NCI-H1048 (cell line): ENCODE data around the gene CEP152.
"Not testable (repeated sequence)": the region's sequence is repeated elsewhere in the genome, so short reads cannot be mapped to it uniquely, and the experiment has no call there.

ENCODE experiments used
- DNase-seq: peaks from one replicate; lab custom pipeline; 2025; lab: John Stamatoyannopoulos, UW

The CEP152 gene

DNA sequence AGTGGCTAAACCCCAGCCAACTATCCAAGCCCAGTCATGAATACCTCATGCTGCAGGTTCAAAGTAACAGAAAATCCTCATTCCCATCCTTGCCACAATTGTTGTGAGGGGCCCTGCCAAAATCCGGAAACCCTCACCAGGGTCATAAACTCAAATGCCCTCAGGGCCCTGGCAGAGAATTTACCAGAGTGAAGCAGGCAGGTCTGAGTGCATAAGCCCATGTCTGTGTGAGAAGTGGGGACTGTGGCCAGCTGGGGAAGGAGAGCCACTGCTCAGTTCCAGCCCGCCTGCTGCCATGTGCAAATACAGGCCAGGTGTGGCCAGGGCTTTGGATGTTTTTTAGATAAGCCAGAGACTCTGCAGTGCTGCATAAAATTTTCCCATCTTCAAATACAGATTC is 7.0 kb downstream of the CEP152 start:
- DNase-seq: no peak

DNA sequence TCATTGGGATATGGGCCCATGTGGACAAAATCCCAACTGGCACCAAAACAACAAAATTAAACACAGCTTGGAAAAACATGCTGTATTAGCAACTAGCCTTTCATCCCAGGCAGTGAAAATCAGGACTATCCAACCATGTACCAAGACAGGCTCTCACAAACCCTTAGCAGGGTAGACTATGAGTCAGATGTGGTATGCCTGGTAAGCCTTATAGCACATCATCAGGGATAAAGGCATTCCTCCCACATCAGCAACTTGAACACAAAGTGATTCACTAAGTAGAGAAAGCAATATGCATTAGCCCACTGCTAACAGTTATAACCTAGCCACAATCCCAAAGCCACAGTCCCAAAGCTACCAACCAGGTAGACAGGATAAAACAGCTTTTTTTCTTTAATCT is 8.0 kb downstream of the CEP152 start:
- no peak for DNase-seq

DNA sequence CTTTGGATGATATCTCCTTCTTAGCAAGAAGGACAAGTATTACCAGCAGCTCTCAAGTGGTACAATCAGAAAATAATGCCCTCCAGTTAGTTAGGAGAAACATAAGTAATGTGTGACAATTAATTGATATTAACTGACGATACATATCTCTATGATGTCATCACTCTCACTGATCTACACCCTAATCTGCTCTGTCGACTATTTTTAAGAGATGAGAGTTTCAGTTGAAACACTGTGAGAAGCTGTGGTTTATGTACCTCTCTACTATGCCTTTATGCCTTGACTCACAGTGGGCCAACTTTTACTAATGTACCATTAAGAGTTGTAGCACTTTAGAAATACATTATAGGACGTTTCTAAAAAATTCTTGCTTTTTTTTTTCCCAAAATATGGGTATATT is 8.6 kb downstream of the CEP152 start:
- no peak for DNase-seq

DNA sequence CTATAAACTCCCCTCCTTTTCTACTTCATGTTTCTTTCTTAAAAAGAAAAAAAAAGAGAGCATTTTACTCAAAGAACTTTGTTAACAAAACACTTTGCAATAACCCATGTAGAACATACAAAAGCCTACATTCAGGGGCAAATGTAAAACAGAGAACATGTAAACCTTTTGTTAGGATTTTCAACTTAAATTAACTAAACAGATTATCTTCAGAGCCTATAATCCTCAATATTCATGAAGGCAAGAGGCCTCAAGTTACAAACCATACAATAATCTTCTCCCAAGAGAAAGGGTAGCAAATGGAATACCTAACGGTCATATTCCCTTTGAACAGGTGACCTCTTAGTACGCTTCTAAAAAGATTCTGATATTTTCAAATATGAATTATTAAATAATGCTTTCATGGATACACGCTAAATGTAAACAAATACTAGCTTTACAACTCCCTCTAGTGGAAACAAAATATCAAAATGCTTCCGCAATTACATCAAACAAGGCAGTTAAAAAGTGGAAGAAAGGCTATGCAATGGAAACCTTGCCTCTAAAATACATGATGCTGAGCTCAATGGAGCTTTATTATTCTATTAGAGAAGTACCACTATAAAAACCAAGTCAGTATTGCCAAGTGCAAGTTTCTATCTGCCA is 9.9 kb downstream of the CEP152 start:
- no peak for DNase-seq

DNA sequence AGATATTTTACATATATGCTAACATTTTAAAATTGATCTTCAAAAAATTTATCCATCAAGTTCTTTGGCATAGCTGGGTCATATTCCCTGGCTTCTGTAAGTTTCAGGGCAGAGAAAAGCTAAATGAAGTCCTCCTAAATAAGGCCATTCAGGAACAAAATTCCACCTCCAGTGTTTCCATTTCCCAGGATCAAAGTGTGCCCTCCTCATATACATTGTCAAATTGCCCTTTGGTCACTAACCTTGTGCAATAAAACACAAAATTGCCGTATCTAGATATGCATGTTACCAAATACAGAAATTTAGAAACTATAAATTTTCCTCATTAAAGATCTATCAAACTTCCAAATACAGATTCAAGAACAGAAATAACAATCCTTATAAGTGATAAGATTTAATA is 10.6 kb downstream of the CEP152 start:
- no peak for DNase-seq

DNA sequence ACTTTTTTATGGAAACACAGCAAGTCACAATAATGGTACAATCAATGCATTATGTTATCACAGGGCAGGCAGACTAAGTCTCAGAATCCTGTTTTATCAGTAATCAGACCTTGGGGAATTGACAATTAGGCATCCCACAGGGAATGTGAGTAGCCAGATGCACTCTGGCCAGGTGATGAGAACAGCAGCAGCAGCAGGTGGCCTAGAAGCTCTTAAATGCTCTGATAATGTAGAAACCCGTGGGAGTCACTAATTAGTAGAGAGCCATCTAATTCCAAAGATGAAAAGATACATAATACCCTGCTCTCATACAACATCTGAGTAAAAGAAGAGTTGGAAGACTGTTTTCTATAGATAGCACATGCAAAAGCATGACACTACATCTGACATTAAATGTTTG is 12.6 kb downstream of the CEP152 start:
- DNase-seq: no peak

DNA sequence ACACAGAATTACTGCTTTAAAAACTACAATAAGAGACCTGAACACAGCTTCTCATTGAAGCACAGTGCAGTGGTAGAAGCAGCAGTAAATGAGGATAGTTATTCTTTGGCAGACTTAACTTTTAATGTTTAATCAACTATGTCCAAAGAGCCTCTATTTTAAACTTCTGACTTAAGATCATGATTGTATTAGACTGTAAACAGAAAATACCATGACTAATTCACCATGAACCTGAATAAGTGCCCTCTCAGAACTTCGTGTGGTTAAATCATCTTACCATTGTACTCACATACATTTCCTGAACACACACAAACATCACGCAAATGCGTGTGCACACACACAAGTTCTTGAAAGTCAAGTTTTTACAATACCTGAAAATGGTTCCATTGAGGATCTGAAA is 13.9 kb downstream of the CEP152 start:
- DNase-seq: no peak

DNA sequence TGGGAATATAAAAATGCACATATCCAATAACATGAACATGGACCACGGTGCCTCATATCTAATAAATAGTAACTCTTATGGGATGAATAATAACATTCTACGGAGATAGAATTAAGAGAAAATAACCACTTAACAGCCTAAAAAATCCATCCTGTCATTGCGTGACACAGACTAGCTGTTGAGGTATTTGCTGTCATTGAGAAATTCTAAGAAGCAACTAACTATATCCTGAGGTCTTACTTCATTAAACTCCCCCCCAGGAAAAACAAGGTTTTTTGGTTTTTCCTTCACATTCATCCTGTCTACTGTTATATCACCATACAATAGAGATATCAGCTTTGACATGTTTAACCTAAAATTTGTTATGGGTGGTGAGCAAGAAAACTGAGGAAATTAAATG is 14.3 kb downstream of the CEP152 start:
- DNase-seq: no peak

DNA sequence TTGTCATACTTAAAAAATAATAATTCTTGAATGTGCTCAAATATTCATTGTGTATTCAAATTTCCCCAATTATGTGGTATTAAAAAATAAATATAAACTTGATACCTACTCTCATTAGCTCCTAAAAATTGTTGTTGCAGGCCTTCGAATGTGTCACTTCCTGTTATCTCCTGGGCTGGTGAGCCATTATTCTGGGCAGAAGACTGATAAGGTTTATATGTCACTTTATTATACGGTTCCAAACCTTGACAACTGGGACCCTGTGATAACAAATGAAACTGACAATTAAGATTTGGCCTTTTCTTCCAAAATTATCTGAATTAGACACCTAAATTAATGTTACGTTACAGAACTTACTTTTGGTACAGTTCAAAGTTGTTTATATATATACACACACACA is 15.0 kb downstream of the CEP152 start:
- DNase-seq: no peak

DNA sequence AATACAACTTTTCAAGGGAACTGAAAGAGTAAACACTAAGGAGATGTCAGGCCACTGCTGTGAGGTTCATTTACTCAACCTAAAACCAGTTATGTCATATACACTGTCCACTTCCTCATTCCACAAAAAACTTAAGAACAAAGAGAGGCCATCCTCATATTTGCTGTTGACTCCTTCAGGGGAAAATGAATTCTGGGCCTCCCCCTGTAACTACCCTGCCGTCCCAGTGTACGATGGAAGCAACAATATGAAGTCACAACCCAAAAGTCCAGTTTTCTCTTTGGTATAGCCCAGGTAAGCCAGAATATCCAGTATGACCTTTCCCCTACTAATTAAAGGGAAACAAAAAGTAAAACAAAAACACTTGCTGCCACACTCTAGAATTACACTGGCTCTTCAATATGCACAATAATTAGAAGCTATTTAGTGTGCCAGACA is 16.2 kb downstream of the CEP152 start:
- DNase-seq: no peak

DNA sequence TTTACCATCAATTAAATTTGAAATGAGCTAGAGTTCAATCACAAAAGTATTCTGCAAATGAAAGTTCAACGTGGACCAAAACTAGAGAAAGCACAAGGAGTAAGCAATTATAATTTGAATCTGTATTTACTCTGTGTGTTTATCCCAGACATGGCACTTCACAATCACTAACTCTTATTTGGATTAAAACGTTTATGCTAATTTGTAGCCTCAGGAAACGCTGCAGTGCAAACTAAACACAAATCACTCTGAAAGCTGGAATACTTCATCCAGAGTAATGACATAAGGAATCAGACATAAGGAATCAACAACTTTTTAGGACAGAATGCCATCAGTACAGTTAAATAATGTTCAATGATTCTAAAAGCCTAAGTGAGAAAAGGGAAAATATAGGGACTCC is 18.5 kb downstream of the CEP152 start:
- DNase-seq: no peak

DNA sequence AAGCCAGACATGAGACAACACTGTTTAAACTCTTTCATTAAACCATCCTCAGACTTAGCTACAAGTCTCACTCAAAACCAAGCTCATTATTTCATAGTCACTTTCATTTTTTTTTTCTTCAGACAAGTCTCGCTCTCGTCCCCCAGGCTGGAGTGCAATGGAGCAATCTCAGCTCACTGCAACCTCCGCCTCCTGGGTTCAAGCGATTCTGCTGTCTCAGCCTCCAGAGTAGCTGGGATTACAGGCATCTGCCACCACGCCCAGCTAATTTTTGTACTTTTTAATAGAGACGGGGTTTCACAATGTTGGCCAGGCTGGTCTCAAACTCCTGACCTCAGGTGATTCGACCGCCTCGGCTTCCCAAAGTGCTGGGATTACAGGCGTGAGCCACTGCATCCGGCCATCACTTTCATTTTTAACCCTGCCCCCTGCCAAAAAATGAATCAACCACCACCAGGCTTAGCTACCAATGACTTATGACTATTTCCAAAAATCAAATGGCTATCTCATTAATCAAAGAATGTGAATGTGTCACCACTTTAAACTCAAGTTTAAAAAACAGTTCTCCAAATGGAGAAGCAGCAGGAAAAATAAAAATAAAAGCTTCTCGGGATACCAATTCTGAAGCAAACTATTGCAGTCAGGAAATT is 20.3 kb downstream of the CEP152 start:
- not testable (repeated sequence) for DNase-seq

DNA sequence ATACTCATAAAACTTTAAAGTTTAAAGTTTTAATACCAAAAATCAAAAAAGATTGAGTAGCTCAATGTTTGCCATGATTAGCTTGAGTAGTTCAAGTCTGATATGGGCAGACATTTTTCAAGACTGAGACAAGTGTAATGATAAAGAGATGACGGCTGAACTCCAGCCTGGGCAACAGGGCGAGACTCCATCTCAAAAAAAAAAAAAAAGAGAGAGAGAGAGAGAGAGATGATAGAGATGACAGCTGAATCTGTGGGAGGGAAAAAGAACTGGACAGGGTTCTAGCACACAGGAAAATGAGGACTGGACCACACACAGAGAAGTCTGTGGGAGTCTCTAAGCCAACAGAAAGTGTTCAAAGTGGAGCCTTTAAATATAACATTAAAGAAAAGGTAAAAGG is 25.2 kb downstream of the CEP152 start:
- DNase-seq: no peak

DNA sequence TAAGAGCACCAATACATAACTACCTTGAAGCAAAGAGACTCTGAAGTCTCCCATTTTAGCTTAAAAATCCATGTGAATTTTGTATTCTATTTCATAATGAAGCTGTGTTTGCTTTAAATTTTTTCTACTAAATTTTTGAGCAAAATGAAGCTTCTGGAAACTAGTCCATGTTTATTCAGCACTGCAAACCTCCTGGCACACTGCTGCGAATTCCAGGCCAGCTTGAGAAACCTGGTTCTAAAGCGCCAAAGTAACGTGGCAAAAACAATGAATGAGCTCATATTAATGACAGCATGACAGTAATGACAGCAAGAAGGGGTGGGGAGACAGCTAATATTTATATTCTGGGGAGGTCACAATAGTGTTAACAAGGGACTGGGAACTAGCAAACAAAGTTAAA is 25.7 kb downstream of the CEP152 start:
- no peak for DNase-seq

DNA sequence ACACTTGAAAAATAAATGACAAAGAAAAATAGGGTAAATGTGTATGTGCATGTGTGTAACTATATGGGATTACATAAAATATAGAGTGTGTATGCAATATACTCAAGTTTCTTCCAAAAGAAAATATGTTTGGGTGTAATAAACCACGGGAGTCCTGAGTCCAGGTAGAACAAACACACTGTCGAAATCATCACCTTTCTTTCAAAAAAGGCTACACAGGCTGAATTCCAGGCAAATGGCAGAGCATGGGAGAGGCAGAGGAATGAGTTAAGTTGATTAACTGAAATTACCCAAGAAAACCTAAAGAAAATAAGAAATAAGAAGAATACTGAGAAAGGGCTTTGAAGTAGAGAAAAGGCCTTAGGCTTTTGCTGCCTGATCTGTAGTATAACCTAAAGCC is 26.1 kb downstream of the CEP152 start:
- no peak for DNase-seq

DNA sequence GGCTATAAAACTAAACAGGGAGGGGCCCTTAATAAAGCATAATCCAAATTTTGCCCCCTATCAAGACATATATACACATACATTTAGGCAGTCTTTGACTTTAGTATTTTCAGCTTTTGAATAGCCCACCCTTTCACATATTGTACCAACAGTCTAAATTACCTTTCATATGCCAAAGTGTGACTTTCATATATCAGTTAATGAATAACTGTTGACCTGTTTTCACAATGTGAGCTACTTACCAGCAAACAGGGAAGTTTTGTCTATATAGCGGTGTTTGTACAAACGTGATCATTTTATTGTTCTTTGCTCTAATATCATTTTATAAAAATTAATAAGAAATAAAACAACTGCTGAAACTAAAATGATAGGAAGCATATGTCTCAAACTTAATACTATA is 28.0 kb downstream of the CEP152 start:
- no peak for DNase-seq

DNA sequence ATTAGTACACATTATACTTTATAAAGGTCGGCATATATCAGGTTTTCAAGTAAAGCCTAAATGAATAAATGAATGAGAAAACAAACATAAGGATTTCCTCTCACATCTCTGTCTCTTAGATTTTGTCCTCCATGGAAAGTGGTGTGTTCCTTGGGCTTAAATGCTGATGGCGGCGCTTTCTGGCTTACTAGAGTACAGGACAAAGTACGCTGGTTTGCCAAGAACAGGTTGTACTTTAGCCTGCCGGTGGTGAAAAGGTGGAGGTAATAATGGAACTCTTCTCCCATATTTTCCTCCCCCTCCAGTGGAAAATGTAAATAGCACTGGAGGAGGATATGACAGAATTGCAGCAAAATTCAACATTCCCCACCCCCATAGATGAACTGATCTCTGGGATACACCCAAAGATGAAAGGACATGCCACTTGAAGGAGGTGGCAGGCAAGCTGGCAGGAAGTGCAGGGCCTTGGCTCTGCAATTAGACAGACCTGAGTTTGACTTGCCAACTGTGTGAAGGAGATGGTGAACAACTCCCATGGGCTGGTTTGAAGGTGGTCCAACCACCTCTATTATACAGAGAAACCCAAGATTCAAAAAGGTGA is 29.3 kb downstream of the CEP152 start:
- DNase-seq: no peak

DNA sequence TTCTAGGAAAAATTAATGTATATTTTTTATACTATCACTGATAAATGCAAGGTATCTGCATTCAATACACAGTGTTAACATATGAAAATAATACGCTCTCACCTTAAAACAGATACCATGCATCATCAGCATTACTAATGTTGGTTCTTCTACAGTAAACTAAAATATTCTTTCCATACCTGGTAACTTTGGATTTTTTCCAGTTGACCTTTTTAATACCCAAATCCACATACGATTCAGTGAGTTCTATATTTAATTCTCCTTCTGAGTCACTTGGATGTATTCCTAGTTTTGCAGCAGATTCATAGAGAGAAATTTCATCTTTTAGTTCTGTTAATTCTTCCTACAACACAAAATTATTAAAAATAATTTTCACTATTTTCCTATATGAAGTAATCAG is 29.9 kb downstream of the CEP152 start:
- DNase-seq: no peak

DNA sequence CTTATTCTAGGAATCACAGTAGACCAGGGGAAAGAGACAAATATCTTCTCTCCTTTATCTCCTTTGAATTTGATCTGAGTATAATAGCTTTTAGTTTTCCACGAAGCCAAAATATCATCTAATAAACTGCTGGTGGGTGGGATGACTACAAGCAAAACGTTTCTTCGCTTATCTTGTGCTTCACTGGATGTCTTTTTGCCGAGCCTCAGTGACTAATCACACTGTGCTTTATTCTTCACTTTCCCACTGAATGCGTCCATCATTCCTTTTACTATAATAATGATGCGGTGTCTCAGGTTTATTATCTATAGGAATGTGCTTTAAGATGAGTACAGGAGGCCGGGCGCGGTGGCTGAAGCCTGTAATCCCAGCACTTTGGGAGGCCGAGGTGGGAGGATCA is 32.5 kb downstream of the CEP152 start:
- no peak for DNase-seq

DNA sequence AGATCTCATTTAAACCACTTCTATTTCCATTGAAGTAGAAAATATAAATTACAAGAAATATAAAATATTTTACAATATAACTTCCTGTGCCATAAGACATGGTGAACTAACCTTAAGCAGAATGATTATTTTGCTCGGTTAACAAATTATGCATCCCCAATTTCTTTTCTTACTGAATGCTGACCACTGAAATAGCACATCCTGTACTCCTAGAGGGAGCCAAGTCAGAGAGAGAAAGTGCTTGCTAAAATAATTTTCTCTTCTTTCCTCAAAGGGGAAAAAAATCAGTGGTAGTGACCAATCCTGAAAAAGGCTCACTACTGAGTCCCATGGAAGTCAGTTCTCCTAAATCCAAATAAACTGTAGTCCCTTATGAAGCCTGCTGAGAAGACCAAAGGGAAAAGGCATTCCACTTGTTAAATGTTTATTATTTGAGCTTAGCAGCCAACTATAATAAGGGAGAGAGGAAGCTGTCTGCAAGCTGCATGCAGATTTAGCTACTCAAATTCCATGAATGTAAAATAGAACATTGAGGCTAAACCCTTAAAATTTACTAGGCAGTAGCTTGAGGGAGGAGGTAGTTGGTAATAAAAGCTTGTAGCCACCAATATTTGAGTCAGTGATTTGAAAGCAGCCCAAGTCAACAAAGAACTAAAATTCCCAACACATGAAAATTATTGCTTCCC is 33.1 kb downstream of the CEP152 start:
- DNase-seq: no peak

DNA sequence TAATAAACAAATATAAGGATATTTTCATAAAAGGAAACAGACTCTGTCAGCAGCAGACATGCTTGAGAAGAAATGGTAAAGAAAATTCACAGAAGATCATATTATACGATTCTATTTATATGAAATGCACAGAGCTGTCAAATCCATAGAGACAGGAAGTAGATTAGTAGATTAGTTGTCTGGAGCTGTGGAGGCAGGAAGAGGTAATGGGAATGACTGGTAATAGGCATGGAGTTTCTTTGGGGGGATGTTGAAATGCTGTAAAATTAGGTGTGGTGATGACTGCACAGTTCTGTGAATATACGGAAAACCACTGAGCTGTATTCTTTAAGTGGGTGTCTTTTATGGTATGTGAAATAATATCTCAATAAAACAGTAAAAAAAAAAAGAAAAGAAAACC is 35.3 kb downstream of the CEP152 start:
- no peak for DNase-seq

DNA sequence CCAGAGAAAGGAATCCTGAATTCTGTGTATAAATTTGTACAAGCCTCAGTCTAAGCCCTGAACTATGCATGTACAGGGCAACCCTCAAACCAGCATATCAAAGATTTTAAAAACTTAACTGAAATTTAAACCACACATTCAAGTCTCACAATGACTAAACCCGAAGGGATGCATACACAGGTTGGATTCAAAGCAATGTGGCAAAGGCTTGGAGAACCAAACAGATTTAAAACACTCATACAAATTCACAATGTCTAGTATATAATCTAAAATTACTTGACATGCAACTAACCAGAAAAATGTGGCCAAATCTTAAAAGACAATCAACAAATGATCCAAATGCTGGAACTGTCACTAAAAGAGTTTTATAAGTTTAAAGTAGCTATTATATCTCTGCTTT is 36.4 kb downstream of the CEP152 start:
- no peak for DNase-seq

DNA sequence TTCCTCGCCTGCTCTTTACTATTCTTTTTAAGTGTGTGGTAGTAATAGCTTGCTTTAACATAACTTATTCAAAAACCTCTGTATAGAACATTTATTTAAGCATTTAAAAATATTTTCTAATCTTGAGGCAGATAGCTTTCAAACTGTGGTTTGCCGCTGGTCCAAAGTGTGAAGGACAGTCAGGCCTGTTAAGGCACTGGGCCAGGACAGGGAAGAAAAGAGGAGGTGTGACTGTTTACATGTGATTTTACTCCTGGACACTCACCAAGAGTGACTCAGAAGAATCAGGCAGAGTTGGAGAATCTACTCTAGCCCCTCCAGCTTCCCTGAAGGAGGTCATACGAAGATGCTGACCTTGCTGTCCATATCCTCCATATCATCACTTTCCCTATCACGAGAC is 44.7 kb downstream of the CEP152 start:
- DNase-seq: no peak
